KOPT-K1 (cell line): ENCODE measurements around the gene GNAT1.

Source experiments
- H3K27ac ChIP-seq: fragments of 200-600 bp; sonication (generic); 2 replicates; pipeline ENCODE4 v1.5.1; 2016; ENCODE audit warnings: antibody characterized with exemption, mild to moderate bottlenecking, low read depth, low read length; ENCODE audit not compliant: poor library complexity, severe bottlenecking
- H3K36me3 ChIP-seq: fragments of 200-600 bp; sonication (generic); 2 replicates; pipeline ENCODE4 v1.5.1; 2017; ENCODE audit warnings: antibody characterized with exemption, mild to moderate bottlenecking, low read length, moderate library complexity; ENCODE audit not compliant: insufficient read depth
- H3K9me3 ChIP-seq: fragments of 200-600 bp; sonication (generic); 2 replicates; pipeline ENCODE4 v1.5.1; 2017; ENCODE audit warnings: antibody characterized with exemption, low read length, mild to moderate bottlenecking; ENCODE audit not compliant: insufficient read depth, poor library complexity, severe bottlenecking

The GNAT1 gene

DNA sequence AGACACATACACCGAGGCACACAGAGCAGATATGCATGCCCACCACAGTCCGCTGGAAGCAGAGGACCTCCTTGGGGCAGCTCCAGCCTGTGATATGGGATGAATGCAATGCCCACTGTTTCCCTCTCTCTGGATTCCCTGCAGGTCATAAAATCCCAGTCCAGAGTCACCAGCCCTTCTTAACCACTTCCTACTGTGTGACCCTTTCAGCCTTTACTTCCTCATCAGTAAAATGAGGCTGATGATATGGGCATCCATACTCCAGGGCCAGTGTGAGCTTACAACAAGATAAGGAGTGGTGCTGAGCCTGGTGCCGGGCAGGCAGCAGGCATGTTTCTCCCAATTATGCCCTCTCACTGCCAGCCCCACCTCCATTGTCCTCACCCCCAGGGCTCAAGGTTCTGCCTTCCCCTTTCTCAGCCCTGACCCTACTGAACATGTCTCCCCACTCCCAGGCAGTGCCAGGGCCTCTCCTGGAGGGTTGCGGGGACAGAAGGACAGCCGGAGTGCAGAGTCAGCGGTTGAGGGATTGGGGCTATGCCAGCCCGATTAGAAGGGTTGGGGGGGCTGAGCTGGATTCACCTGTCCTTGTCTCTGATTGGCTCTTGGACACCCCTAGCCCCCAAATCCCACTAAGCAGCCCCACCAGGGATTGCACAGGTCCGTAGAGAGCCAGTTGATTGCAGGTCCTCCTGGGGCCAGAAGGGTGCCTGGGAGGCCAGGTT is at the start of gene GNAT1:
Gene GNAT1, plus strand, starts transcription at position 675 of the 725 bp plus-strand sequence. CDS start 116 bp downstream, outside the sequence.
- H3K36me3 ChIP-seq: no peaks in the 10 kb centered on the region
- no peak within 1 kb of the TSS for H3K27ac ChIP-seq
- no peaks in the 10 kb centered on the region for H3K9me3 ChIP-seq

DNA sequence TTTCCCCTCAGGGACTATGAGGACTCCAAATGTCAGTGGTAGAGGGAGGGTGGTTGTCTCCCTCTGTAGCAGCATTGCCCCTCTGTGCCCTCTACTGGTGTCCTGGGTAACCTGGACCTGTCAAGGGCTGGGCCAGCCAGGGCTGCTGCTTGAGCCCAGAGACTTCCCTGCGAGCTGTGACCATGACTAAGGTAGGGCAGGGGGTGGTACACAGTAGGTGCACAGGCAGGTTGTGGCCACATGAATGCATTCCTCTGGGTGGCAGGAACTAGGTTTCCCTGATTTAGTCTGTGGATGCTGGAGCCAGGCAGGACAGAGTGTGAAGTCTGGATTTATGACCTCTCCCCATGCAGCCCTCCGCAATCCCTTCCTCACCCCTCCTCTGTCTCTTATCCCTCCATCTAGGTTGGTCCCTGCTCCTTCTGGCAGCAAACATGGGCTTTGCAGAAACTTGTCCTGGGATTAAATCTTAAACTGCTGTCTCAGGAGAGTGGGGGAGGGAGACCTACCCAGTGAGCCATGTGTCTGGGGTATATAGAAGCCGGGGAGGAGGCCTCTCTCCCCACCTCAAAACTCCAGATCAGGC is 45.0 kb upstream of the GNAT1 start:
- H3K27ac ChIP-seq: no peak overlapping the region
- H3K36me3 ChIP-seq: no peaks in the 10 kb centered on the region
- no peaks in the 10 kb centered on the region for H3K9me3 ChIP-seq

- H3K27ac ChIP-seq: no peak overlapping the region
- no peaks in the 10 kb centered on the region for H3K9me3 ChIP-seq
- H3K36me3 ChIP-seq: no peaks in the 10 kb centered on the region
These were observed 44.4 kb upstream of the GNAT1 start for GRCh38 chr3:50147016-50147415.

- H3K9me3 ChIP-seq: no peaks in the 10 kb centered on the region
- H3K36me3 ChIP-seq: no peaks in the 10 kb centered on the region
- H3K27ac ChIP-seq: no peak overlapping the region
These were observed 44.0 kb upstream of the GNAT1 start for GRCh38 chr3:50147447-50147846.

DNA sequence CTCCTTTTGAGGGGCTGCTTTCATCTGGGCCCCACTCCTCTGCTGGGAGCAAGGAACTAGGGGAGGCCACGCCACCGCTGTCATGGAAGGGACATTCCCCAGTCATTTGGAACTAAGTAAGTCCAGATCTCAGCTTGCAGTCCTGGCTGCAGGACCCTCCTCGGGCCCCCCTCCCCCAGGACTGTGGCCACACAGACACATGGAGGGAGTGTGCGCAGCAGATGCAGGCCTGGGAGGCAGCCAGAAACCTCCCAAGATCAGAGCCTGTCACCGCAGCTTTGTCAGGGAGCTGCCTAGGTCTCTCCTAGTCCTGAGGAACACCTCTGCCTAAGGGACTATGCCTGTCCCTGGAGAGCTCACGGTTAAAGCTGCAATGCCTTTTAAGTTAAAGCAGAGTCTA is 43.5 kb upstream of the GNAT1 start:
- Histone ChIP-seq H3K36me3 (no peaks in the 10 kb centered on the region), H3K27ac (no peak overlapping the region), H3K9me3 (no peaks in the 10 kb centered on the region)

GRCh38 chr3:50150404-50150750 is 41.0 kb upstream of the GNAT1 start:
- Histone ChIP-seq H3K27ac (no peak overlapping the region), H3K36me3 (no peaks in the 10 kb centered on the region), H3K9me3 (no peaks in the 10 kb centered on the region)

- no peaks in the 10 kb centered on the region for H3K9me3 ChIP-seq
- no peak overlapping the region for H3K27ac ChIP-seq
- no peaks in the 10 kb centered on the region for H3K36me3 ChIP-seq
These were observed 40.3 kb upstream of the GNAT1 start for GRCh38 chr3:50150863-50151686.

- H3K9me3 ChIP-seq: no peaks in the 10 kb centered on the region
- H3K36me3 ChIP-seq: no peaks in the 10 kb centered on the region
- no peak overlapping the region for H3K27ac ChIP-seq
These were observed 39.7 kb upstream of the GNAT1 start for GRCh38 chr3:50151728-50152127.

- no peaks in the 10 kb centered on the region for H3K9me3 ChIP-seq
- no peaks in the 10 kb centered on the region for H3K36me3 ChIP-seq
- no peak overlapping the region for H3K27ac ChIP-seq
These were observed 37.5 kb upstream of the GNAT1 start for GRCh38 chr3:50153782-50154475.

DNA sequence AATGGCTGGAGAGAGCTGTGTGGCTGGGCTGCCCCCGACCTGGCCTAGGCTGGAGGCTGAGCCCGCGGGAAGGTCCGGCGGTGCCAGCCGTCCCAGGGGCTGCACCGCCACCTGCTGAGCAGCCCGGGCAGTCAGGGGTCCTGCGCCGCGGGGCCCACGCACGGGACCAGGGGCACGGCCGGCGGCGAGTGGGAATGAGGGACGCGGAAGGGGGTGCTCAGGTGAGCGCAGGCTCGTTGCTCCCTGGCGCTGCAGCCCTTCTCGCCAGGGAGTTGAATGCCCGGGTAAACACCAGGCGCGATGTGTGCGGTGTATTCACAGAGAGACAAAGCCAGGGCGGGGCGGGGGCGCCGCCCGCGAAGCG is 37.0 kb upstream of the GNAT1 start:
- no peak overlapping the region for H3K27ac ChIP-seq
- no peaks in the 10 kb centered on the region for H3K9me3 ChIP-seq
- no peaks in the 10 kb centered on the region for H3K36me3 ChIP-seq

- Histone ChIP-seq H3K27ac (no peak within 1 kb of the TSS), H3K36me3 (no peaks in the 10 kb centered on the region), H3K9me3 (no peaks in the 10 kb centered on the region)
These were observed 36.4 kb upstream of the GNAT1 start, which contains the start of gene SEMA3F for GRCh38 chr3:50154840-50155490. TSS of gene SEMA3F (plus strand) at chr3:50155324. CDS start at chr3:50159623, 4,299 bp downstream.

DNA sequence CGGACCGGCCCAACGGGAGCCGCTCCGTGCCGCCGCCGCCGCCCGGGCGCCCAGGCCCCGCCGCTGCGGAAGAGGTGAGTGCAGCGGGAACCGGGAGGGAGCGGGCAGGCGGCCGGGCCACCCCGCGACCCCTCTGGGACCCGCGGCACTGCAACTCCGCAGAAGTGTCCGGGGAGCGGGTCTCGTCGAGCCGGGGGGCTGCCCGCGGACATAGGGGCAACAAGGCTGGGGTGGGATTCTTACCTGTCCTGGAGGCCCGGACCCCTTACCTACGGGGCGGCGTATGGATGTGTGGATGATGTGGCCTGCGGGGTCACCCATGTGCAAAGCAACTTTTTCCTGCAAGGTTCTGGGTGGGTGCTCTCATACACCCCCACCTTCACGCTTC is 35.9 kb upstream of the GNAT1 start:
- Histone ChIP-seq H3K9me3 (no peaks in the 10 kb centered on the region), H3K36me3 (no peaks in the 10 kb centered on the region), H3K27ac (no peak overlapping the region)

GRCh38 chr3:50155891-50156290 is 35.5 kb upstream of the GNAT1 start:
- no peaks in the 10 kb centered on the region for H3K9me3 ChIP-seq
- no peaks in the 10 kb centered on the region for H3K36me3 ChIP-seq
- H3K27ac ChIP-seq: no peak overlapping the region

GRCh38 chr3:50156549-50157493 is 34.6 kb upstream of the GNAT1 start:
- no peak overlapping the region for H3K27ac ChIP-seq
- H3K9me3 ChIP-seq: no peaks in the 10 kb centered on the region
- H3K36me3 ChIP-seq: no peaks in the 10 kb centered on the region
